22Rv1 (cell line): ENCODE results near the gene SLCO2B1.

Experiments used
- CTCF ChIP-seq: fragments of 450-650 bp; IDR thresholded peaks from 2 replicates; pipeline ENCODE4 v1.5.1; 2017; ENCODE audit warnings: mild to moderate bottlenecking
- ZFX ChIP-seq: fragments of 450-650 bp; IDR thresholded peaks from 2 replicates; pipeline ENCODE4 v1.6.1; 2017; ENCODE audit warnings: antibody characterized with exemption, borderline replicate concordance

DNA sequence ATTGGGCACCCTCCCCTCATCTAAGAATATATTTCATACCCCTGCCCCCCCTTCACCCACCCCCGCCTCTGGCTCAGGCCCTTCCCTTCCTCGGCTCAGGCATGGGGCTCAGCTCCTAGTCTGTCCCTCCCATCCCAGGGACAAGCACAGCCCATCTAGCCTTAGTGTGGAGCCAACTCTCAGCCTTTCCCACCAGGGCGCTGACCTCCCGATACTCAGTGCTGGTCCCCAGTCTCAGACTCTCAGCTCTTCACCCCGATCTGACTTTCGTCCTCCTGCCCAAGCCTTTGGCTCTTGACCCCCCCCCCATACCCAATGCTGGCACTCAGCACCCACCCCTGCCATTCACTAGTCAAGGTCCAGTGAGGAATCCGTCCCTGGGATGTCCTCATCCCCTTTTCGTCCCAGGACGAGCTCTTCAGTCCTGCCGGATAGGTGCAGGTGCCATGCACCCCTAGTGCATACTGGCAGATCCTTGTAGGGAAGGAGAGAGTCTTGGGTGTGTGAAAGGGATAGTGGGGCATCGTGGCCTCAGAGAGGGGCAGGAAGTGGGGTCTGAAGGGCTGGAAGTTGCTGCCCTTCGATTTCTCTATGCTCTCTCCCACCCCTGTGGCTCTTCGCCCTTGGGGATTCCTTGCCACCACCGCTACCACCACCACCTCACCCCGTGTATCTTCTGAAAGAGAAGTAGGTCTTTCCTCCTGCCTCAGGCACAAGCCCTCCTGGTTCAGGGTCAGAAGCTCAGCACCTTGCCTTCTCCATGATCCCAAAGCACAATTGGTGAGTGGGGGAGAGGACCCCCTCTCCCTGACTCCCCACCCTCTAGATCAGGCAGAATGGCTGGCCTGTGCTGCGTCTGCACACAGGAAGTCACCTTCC, 92.1 kb downstream of the SLCO2B1 start:
- TF ChIP-seq CTCF: no peak
- no peak for TF ChIP-seq ZFX
